HUDEP-2 (cell line): Measurements from ENCODE around the gene ULBP1.
"Not testable (repeated sequence)": the region's sequence is repeated elsewhere in the genome, so short reads cannot be mapped to it uniquely, and the experiment has no call there.

Source experiments
- DNase-seq, 76 experiments: peaks; one replicate each; lab custom pipeline; 2025; ENCODE audit not compliant: unreplicated experiment in 76 of 76; lab: John Stamatoyannopoulos, UW

The ULBP1 gene

GRCh38 chr6:149963462-149964307, at the start of gene ULBP1:
Gene ULBP1, plus strand, starts transcription at chr6:149963943. Its CDS starts 107 bp downstream, at chr6:149964050.
- DNase-seq, result peak in 71 of 76 experiments; percentile 39 to 98 (median 91)

GRCh38 chr6:149915970-149916865, 47.5 kb upstream of the ULBP1 start:
- no peak for DNase-seq

GRCh38 chr6:149917679-149918078, 46.1 kb upstream of the ULBP1 start:
- DNase-seq, result no peak

- no peak for DNase-seq
These were observed 45.4 kb upstream of the ULBP1 start for GRCh38 chr6:149918151-149918905.

GRCh38 chr6:149919126-149919833, 44.5 kb upstream of the ULBP1 start:
- not testable (repeated sequence) for DNase-seq

- no peak for DNase-seq
These were observed 43.9 kb upstream of the ULBP1 start for GRCh38 chr6:149919834-149920225.

GRCh38 chr6:149921361-149921760, 42.4 kb upstream of the ULBP1 start:
- DNase-seq, result no peak

GRCh38 chr6:149922091-149922490, 41.7 kb upstream of the ULBP1 start:
- DNase-seq, result not testable (repeated sequence)

- DNase-seq, result peak in 63 of 76 experiments; percentile 18 to 77 (median 49)
These were observed 41.0 kb upstream of the ULBP1 start, which contains the start of gene RAET1G for GRCh38 chr6:149922642-149923326. Gene RAET1G, minus strand, starts transcription at chr6:149923121. Its CDS starts 111 bp downstream, at chr6:149923010.

GRCh38 chr6:149923327-149923986, 40.3 kb upstream of the ULBP1 start:
- no peak for DNase-seq

GRCh38 chr6:149924206-149924932, 39.4 kb upstream of the ULBP1 start:
- no peak for DNase-seq

- no peak for DNase-seq
These were observed 38.9 kb upstream of the ULBP1 start for GRCh38 chr6:149924933-149925252.

GRCh38 chr6:149925253-149925973, 38.3 kb upstream of the ULBP1 start:
- DNase-seq, result no peak

- DNase-seq, result peak in 69 of 76 experiments; percentile 23 to 89 (median 73)
These were observed 37.6 kb upstream of the ULBP1 start for GRCh38 chr6:149925974-149926777.

- not testable (repeated sequence) for DNase-seq
These were observed 36.7 kb upstream of the ULBP1 start for GRCh38 chr6:149927025-149927424.

- no peak for DNase-seq
These were observed 34.3 kb upstream of the ULBP1 start for GRCh38 chr6:149929422-149929821.

- no peak for DNase-seq
These were observed 32.2 kb upstream of the ULBP1 start for GRCh38 chr6:149931501-149931900.
